C4-2B (cell line): ENCODE results near the gene SLAMF6.
"Not testable (repeated sequence)": the region's sequence is repeated elsewhere in the genome, so short reads cannot be mapped to it uniquely, and the experiment has no call there.

Experiments used
- H3K27ac ChIP-seq: fragments of 450-650 bp; 2 replicates; pipeline ENCODE4 v1.5.1; 2017
- ZFX ChIP-seq: fragments of 450-650 bp; IDR thresholded peaks from 2 replicates; pipeline ENCODE4 v1.6.1; 2017
- TF ChIP-seq, protein P1 (sequence below): fragments of 450-650 bp; conservative IDR thresholded peaks from 2 replicates; pipeline ENCODE4 v1.5.1; 2017; ENCODE audit warnings: mild to moderate bottlenecking

SLAMF6 gene

DNA sequence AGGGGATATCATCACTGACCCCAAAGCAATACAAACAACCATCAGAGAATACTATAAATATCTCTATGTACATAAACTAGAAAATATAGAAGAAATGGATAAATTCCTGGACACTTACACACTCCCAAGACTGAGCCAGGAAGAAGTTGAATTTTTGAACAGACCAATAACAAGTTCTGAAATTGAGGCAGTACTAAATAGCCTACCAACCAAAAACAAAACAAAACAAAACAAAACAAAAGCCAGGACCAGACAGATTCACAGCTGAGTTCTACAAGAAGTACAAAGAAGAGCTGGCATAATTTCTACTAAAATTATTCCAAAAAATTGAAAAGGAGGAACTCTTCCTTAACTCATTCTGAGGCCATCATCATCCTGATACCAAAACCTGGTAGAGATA is 37.8 kb upstream of the SLAMF6 start:
- H3K27ac ChIP-seq: no peak overlapping the region
- no peak for TF ChIP-seq ZFX
- TF ChIP-seq, protein P1, sequence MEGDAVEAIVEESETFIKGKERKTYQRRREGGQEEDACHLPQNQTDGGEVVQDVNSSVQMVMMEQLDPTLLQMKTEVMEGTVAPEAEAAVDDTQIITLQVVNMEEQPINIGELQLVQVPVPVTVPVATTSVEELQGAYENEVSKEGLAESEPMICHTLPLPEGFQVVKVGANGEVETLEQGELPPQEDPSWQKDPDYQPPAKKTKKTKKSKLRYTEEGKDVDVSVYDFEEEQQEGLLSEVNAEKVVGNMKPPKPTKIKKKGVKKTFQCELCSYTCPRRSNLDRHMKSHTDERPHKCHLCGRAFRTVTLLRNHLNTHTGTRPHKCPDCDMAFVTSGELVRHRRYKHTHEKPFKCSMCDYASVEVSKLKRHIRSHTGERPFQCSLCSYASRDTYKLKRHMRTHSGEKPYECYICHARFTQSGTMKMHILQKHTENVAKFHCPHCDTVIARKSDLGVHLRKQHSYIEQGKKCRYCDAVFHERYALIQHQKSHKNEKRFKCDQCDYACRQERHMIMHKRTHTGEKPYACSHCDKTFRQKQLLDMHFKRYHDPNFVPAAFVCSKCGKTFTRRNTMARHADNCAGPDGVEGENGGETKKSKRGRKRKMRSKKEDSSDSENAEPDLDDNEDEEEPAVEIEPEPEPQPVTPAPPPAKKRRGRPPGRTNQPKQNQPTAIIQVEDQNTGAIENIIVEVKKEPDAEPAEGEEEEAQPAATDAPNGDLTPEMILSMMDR: no peak

DNA sequence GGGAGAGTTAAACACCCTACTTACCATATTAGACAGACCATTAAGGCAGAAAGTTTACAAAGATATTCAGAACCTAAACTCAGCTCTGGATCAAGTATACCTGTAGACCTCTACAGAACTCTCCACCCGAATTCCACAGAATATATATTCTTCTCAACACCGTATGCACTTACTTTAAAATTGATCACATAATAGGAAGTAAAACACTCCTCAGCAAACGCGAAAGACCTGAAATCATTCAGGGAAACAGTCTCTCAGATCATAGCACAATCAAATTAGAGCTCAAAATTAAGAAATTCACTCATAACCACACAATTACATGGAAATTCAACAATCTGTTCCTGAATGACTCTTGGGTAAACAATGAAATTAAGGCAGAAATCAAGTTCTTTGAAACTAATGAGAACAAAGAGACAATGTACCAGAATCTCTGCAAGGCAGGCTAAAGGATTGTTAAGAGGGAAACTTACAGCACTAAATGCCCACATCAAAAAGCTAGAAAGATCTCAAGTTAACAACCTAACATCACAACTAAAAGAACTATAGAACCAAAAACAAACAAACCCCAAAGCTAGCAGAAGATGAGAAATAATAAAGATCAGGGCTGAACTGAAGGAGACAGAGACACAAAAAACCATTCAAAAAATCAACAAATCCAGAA is 37.1 kb upstream of the SLAMF6 start:
- TF ChIP-seq ZFX: no peak
- TF ChIP-seq, protein P1: no peak
- no peak overlapping the region for H3K27ac ChIP-seq

DNA sequence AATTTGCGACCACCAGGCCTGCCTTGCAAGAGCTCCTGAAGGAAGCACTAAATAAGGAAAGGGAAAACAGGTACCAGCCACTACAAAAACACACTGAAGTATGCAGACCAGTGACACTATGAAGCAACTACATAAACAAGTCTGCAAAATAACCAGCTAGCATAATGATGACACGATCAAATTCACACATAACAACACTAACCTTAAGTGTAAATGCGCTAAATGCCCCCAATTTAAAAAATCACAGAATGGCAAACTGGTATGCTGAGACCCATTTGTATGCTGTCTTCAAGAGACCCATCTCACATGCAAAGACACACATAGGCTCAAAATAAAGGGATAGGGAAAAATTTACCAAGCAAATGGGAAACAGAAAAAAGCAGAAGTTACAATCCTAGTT is 36.4 kb upstream of the SLAMF6 start:
- H3K27ac ChIP-seq: not testable (repeated sequence)

DNA sequence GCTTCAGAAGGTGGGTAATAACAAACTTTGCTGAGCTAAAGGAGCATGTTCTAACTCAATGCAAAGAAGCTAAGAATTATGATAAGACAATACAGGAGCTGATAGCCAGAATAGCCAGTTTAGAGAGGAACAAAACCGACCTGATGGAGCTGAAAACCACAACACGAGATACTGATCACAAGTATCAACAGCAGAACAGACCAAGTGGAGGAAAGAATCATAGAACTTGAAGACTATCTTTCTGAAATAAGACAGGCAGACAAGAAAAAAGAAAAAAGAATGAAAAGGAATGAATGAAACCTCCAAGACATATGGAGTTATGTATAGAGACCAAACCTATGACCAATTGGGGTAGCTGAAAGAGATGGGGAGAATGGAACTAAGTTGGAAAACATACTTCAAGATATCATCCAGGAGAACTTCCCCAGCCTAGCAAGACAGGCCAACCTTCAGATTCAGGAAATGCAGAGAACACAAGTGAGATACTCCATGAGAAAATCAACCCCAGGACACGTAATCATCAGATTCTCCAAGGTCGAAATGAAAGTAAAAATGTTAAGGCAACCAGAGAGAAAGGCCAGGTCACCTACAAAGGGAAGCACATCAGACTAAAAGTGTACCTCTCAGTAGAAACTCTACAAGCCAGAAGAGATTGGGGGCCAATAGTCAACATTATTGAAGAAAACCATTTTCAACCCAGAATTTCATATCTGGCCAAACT is 35.8 kb upstream of the SLAMF6 start:
- no peak for TF ChIP-seq ZFX
- TF ChIP-seq, protein P1: no peak
- H3K27ac ChIP-seq: no peak overlapping the region

DNA sequence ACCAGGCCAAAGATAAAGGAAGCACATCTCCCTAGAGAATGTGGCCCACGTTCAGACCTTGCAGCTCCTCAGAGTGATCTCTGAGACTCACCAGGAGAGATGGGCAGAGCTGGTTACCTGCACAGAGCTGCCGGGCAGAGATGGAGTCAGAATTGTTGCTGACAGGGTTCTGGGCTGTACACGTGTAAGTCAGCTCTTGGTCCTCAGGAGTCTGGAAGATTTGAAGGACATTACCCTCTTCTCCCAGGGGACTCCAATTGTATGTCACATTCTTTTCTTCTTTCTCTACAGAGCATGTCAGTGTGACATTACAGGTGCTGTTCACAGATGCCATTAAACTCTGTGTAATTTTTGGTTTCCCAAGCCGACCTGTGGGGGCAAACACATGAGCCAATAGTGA is 30.7 kb upstream of the SLAMF6 start:
- TF ChIP-seq, protein P1: no peak
- no peak for TF ChIP-seq ZFX
- no peak overlapping the region for H3K27ac ChIP-seq

DNA sequence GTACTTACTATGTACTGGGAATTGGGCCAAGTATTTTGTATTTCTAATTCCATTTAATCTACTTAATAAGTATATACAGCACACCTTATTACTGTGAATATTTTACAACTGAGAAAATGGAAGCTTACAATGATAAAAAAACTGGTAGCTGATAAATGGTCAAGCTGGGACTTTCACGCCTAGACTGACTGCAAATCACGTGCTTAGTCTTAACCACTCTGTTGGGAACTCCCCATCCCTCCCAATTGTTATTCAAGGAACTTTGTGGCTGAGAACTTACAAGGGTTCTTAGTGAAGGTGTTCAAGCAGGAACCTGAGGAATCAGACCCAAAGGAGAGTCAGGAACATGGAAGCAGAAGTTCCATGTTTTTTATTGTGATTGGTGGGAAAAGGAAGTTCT is 29.4 kb upstream of the SLAMF6 start:
- TF ChIP-seq, protein P1: no peak
- no peak for TF ChIP-seq ZFX
- no peak overlapping the region for H3K27ac ChIP-seq

DNA sequence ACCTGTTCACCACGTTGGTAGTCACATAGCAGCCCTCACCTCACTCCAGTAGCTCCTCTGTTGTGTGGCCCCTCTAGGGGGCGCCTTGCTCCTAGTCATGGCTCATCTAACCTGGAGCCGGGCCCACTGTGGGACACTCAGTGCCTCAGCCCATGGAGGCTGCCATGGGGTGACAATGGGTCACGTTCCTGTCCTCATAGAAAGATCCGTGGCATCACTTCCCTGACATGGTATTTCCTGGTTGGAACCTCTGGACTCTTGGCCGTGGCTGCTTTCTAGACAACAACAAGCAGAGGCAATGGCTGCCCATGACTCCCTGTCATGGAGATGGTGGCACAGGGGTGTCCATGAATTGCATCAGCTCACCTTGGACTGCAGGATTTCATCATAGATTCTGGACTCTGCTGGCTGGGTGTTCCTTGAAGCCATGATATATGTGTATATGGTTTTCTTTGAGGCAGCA is 27.5 kb upstream of the SLAMF6 start:
- H3K27ac ChIP-seq: no peak overlapping the region

More for the DNA sequence above, 27.5 kb upstream of the SLAMF6 start:
- TF ChIP-seq, protein P1: peak; percentile 9; the same call in 1 of the 2 replicates
- no peak for TF ChIP-seq ZFX
